HEK293 (cell line): ENCODE measurements around the gene SIX2.

Source experiments
- CTCF ChIA-PET: fragments of 350-600 bp; formaldehyde crosslinking; extraction: SDS; loops from one replicate; lab custom pipeline; 2021; ENCODE audit warnings: antibody characterized with exemption; lab: Yijun Ruan, JAX
- POLR2A ChIA-PET: fragments of 300-600 bp; formaldehyde crosslinking; extraction: SDS; loops from one replicate; lab custom pipeline; 2020; ENCODE audit warnings: antibody characterized with exemption, inconsistent platforms; lab: Yijun Ruan, JAX
- H3K27ac ChIP-seq: fragments of 200-500 bp; sonication (Bioruptor generic); 2 replicates; pipeline ENCODE4 v1.5.1; 2014; ENCODE audit warnings: low read depth, low read length, control low read depth, inconsistent platforms; ENCODE audit errors: extremely low read depth
- H3K36me3 ChIP-seq, 2 experiments: fragments of 200-500 bp in 1 of 2; sonication (Bioruptor generic) in 1 of 2; 1 replicate in 1 of 2; 2 replicates in 1 of 2; pipeline ENCODE4 v1.5.1; 2014 to 2017; ENCODE audit warnings: inconsistent platforms in 2 of 2, low read length in 2 of 2; ENCODE audit not compliant: control insufficient read depth in 2 of 2, insufficient read depth in 1 of 2
- H3K4me1 ChIP-seq: fragments of 200-500 bp; sonication (Bioruptor generic); 2 replicates; pipeline ENCODE4 v1.5.1; 2014; ENCODE audit warnings: mild to moderate bottlenecking, low read length, inconsistent platforms; ENCODE audit not compliant: control insufficient read depth, insufficient read depth
- H3K4me3 ChIP-seq: 2 replicates; pipeline ENCODE4 v1.5.1; 2011; ENCODE audit warnings: low read depth, mild to moderate bottlenecking, control low read depth, low read length, moderate library complexity
- H3K9me3 ChIP-seq: fragments of 200-500 bp; sonication (Bioruptor generic); 2 replicates; pipeline ENCODE4 v1.5.1; 2014; ENCODE audit warnings: low read depth, low read length, inconsistent platforms; ENCODE audit not compliant: control insufficient read depth, insufficient read depth
- GLI4 ChIP-seq: fragments of 450-650 bp; formaldehyde crosslinking; IDR thresholded peaks from 2 replicates; pipeline ENCODE4 v1.5.1; 2016; ENCODE audit warnings: missing biosample characterization, missing genetic modification characterization
- KLF1 ChIP-seq: fragments of 450-650 bp; formaldehyde crosslinking; IDR thresholded peaks from 2 replicates; pipeline ENCODE4 v1.5.1; 2016; ENCODE audit warnings: missing biosample characterization, missing genetic modification characterization
- MEIS1 ChIP-seq: sonication (generic); formaldehyde crosslinking; IDR thresholded peaks from 2 replicates; pipeline ENCODE4 v1.8.1; 2022; ENCODE audit warnings: missing genetic modification reagents, mild to moderate bottlenecking, borderline replicate concordance
- SCRT2 ChIP-seq: fragments of 450-650 bp; formaldehyde crosslinking; IDR thresholded peaks from 2 replicates; pipeline ENCODE4 v1.5.1; 2016; ENCODE audit warnings: missing biosample characterization, missing genetic modification characterization
- ZBTB17 ChIP-seq: fragments of 450-650 bp; formaldehyde crosslinking; IDR thresholded peaks from 2 replicates; pipeline ENCODE4 v1.5.1; 2016; ENCODE audit warnings: missing biosample characterization, missing genetic modification characterization
- ZBTB21 ChIP-seq: fragments of 450-650 bp; formaldehyde crosslinking; IDR thresholded peaks from 2 replicates; pipeline ENCODE4 v1.5.1; 2017; ENCODE audit warnings: missing biosample characterization, missing genetic modification characterization
- ZBTB44 ChIP-seq: fragments of 450-650 bp; IDR thresholded peaks from 2 replicates; pipeline ENCODE4 v1.5.1; 2018; ENCODE audit warnings: missing biosample characterization, mild to moderate bottlenecking, missing genetic modification characterization
- ZNF157 ChIP-seq: fragments of 450-650 bp; formaldehyde crosslinking; IDR thresholded peaks from 2 replicates; pipeline ENCODE4 v1.5.1; 2016; ENCODE audit warnings: missing biosample characterization, missing genetic modification characterization
- ZNF223 ChIP-seq: fragments of 450-650 bp; formaldehyde crosslinking; IDR thresholded peaks from 2 replicates; pipeline ENCODE4 v1.5.1; 2016; ENCODE audit warnings: missing biosample characterization, missing genetic modification characterization
- ZNF26 ChIP-seq: fragments of 450-650 bp; formaldehyde crosslinking; IDR thresholded peaks from 2 replicates; pipeline ENCODE4 v1.5.1; 2016; ENCODE audit warnings: missing biosample characterization, missing genetic modification characterization
- ZNF266 ChIP-seq: fragments of 450-650 bp; formaldehyde crosslinking; IDR thresholded peaks from 2 replicates; pipeline ENCODE4 v1.5.1; 2016; ENCODE audit warnings: missing biosample characterization, missing genetic modification characterization, low read depth
- ZNF280C ChIP-seq: fragments of 450-650 bp; formaldehyde crosslinking; IDR thresholded peaks from 2 replicates; pipeline ENCODE4 v1.5.1; 2016; ENCODE audit warnings: missing biosample characterization, missing genetic modification characterization
- ZNF324 ChIP-seq: fragments of 450-650 bp; formaldehyde crosslinking; IDR thresholded peaks from 2 replicates; pipeline ENCODE4 v1.5.1; 2016; ENCODE audit warnings: missing biosample characterization, missing genetic modification characterization
- ZNF366 ChIP-seq: fragments of 450-650 bp; formaldehyde crosslinking; conservative IDR thresholded peaks from 2 replicates; pipeline ENCODE4 v1.5.1; 2016; ENCODE audit warnings: missing biosample characterization, missing genetic modification characterization
- ZNF416 ChIP-seq: fragments of 450-650 bp; formaldehyde crosslinking; IDR thresholded peaks from 2 replicates; pipeline ENCODE4 v1.5.1; 2016; ENCODE audit warnings: missing biosample characterization, missing genetic modification characterization
- ZNF473 ChIP-seq: fragments of 450-650 bp; formaldehyde crosslinking; IDR thresholded peaks from 2 replicates; pipeline ENCODE4 v1.5.1; 2017; ENCODE audit warnings: missing biosample characterization, missing genetic modification characterization
- ZNF501 ChIP-seq: fragments of 450-650 bp; formaldehyde crosslinking; IDR thresholded peaks from 2 replicates; pipeline ENCODE4 v1.5.1; 2016; ENCODE audit warnings: missing biosample characterization, missing genetic modification characterization
- ZNF600 ChIP-seq: fragments of 450-650 bp; formaldehyde crosslinking; IDR thresholded peaks from 2 replicates; pipeline ENCODE4 v1.5.1; 2016; ENCODE audit warnings: missing biosample characterization, missing genetic modification characterization
- ZSCAN4 ChIP-seq: fragments of 450-650 bp; formaldehyde crosslinking; IDR thresholded peaks from 2 replicates; pipeline ENCODE4 v1.5.1; 2017; ENCODE audit warnings: missing biosample characterization, missing genetic modification characterization

The SIX2 gene

GRCh38 chr2:45024600-45025291, 15.5 kb upstream of the SIX2 start:
- ChIA-PET CTCF (interaction anchor here (1.1 to 2.1 kb wide), 2 partner anchors 132 to 469 kb away, joined by 4 to 8 read pairs; no protein-coding TSS in a partner anchor), POLR2A (interaction anchor here (0.9 kb wide), 1 partner anchor 144 kb away, joined by 3 read pairs; no protein-coding TSS in a partner anchor)
- Histone ChIP-seq H3K27ac (no peak overlapping the region), H3K36me3 (no peaks in the 10 kb centered on the region), H3K4me1 (no peaks in the 10 kb centered on the region), H3K9me3 (no peaks in the 10 kb centered on the region), H3K4me3 (no peak overlapping the region)
- TF ChIP-seq ZBTB21 (tag by site-specific recombination) = 0 out of 2 replicates have a peak, but pooled peaks have one; percentile 23
- TF ChIP-seq ZNF473 = no peak
- 0 out of 2 replicates have a peak, but pooled peaks have one; percentile 16 for TF ChIP-seq KLF1 (tag by site-specific recombination)

GRCh38 chr2:45024097-45024496, 14.8 kb upstream of the SIX2 start:
- Histone ChIP-seq H3K27ac (no peak overlapping the region), H3K9me3 (no peaks in the 10 kb centered on the region), H3K36me3 (no peaks in the 10 kb centered on the region), H3K4me1 (no peaks in the 10 kb centered on the region), H3K4me3 (no peak overlapping the region)
- ChIA-PET POLR2A (interaction anchor here (0.9 kb wide), 1 partner anchor 145 kb away, joined by 3 read pairs; no protein-coding TSS in a partner anchor), CTCF (interaction anchor here (1.2 to 2.1 kb wide), 2 partner anchors 10 to 469 kb away, joined by 4 to 8 read pairs; no protein-coding TSS in a partner anchor)
- TF ChIP-seq ZNF223 (tag by site-specific recombination) (no peak), ZBTB17 (no peak), SCRT2 (tag by site-specific recombination) (no peak), ZNF366 (tag by site-specific recombination) (no peak), MEIS1 (no peak), ZNF600 (no peak), ZNF26 (tag by site-specific recombination) (no peak), ZNF157 (tag by site-specific recombination) (no peak), ZNF416 (tag by site-specific recombination) (no peak)

GRCh38 chr2:45020439-45020838, 11.2 kb upstream of the SIX2 start:
- Histone ChIP-seq H3K4me1 (no peaks in the 10 kb centered on the region), H3K9me3 (no peaks in the 10 kb centered on the region), H3K36me3 (no peaks in the 10 kb centered on the region), H3K27ac (no peak overlapping the region), H3K4me3 (no peak overlapping the region)
- ChIA-PET POLR2A (no interaction called here), CTCF (no interaction called here)
- TF ChIP-seq ZNF280C (tag by site-specific recombination) (no peak), ZNF266 (tag by site-specific recombination) (no peak), ZNF600 (no peak), GLI4 (no peak), ZNF501 (no peak), ZSCAN4 (tag by site-specific recombination) (no peak), ZBTB44 (tag by site-specific recombination) (no peak), ZNF324 (tag by site-specific recombination) (no peak)
